Heart left ventricle (tissue), 16 donors: Measurements from ENCODE around the gene CUX1. TPM values are rescaled to one million over a fixed set of nuclear protein-coding genes. Genes with fewer than 3 reads are reported as not detected.
A peak's percentile ranks its signal among the peaks of the same experiment; 100 is the strongest.

Experiments
- ATAC-seq, 4 donors: fragments of 200-7000 bp; cut with Tn5 transposase; one replicate each; pipeline ENCODE4 v1.9.1; 2020 to 2022; ENCODE audit warnings: moderate library complexity in 4 of 4, mild to moderate bottlenecking in 3 of 4, moderate number of reproducible peaks in 1 of 4
- DNase-seq, 5 donors: peaks; one replicate each; pipeline ENCODE4 v3.0.0-alpha.2; 2020
- H3K27ac ChIP-seq, 12 donors: fragments of 200-600 bp; sonication (generic) in 4 of 12; one replicate each; pipeline versions ENCODE4 v1.5.0 to v1.8.0; 2016 to 2022; ENCODE audit warnings: mild to moderate bottlenecking in 2 of 12
- H3K27me3 ChIP-seq, 9 donors: fragments of 200-600 bp; sonication (generic) in 2 of 9; one replicate each; pipeline versions ENCODE4 v1.5.1 to v1.8.0; 2016 to 2022; ENCODE audit warnings: mild to moderate bottlenecking in 3 of 9
- H3K36me3 ChIP-seq, 9 donors: fragments of 200-600 bp; sonication (generic) in 2 of 9; one replicate each; pipeline versions ENCODE4 v1.5.0 to v1.8.0; 2018 to 2022; ENCODE audit warnings: mild to moderate bottlenecking in 2 of 9
- H3K4me1 ChIP-seq, 12 donors: fragments of 200-600 bp; sonication (generic) in 4 of 12; one replicate each; pipeline versions ENCODE4 v1.5.0 to v1.8.0; 2016 to 2022; ENCODE audit warnings: mild to moderate bottlenecking in 3 of 12
- H3K4me3 ChIP-seq, 12 donors: fragments of 200-600 bp; sonication (generic) in 4 of 12; one replicate each; pipeline versions ENCODE4 v1.5.0 to v1.8.0; 2017 to 2022; ENCODE audit warnings: mild to moderate bottlenecking in 9 of 12, moderate library complexity in 4 of 12
- H3K9me3 ChIP-seq, 12 donors: fragments of 200-600 bp; sonication (generic) in 4 of 12; one replicate each; pipeline versions ENCODE4 v1.5.0 to v1.8.0; 2016 to 2022; ENCODE audit warnings: mild to moderate bottlenecking in 1 of 12
- CTCF ChIP-seq, 12 donors: fragments of 200-600 bp; sonication (generic) in 4 of 12; IDR thresholded peaks; one replicate each; pipeline versions ENCODE4 v1.5.0 to v1.8.0; 2018 to 2022; ENCODE audit warnings: antibody characterized with exemption in 12 of 12, mild to moderate bottlenecking in 5 of 12
- POLR2A ChIP-seq, 2 donors: fragments of 450-650 bp; IDR thresholded peaks; one replicate each; pipeline ENCODE4 v1.6.1; 2017; ENCODE audit warnings: antibody characterized with exemption in 2 of 2, mild to moderate bottlenecking in 2 of 2, moderate library complexity in 2 of 2
- WGBS, 4 donors: extraction: QIAGEN DNeasy Blood & Tissue Kit in 2 of 4; methylation state at CpG; one replicate each; pipeline versions ENCODE4 v1.1.5 to v1.1.7; 2013 to 2018; 5-methylcytosine and 5-hydroxymethylcytosine counted together
- intact Hi-C, 10 donors: fragments of 100-400 bp; cut with DNase I; formaldehyde crosslinking; loops; one replicate each; pipeline versions ENCODE4 v1.11.1 to v1.14.2; 2022
- polyA plus RNA-seq, 2 donors: library from polyadenylated mRNA; stranded (reverse); fragments of 200-250 nt; gene quantifications; one replicate each; pipeline ENCODE4 v1.2.3, GENCODE V29; 2013
- total RNA-seq, 9 donors: library from RNA; depleted of rRNA in 2 of 9; stranded (reverse); fragments of >200 nt in 2 of 9; fragmentation: NEBNext Ultra II Directional in 3 of 9; extraction: Animal tissue kit (Norgen Biotek cat#: 25700) in 3 of 9; gene quantifications; one replicate each; pipeline versions ENCODE4 v1.1.0 to v1.2.4, GENCODE V29; 2016 to 2023
- donor health status: ischemic (EF 13 %, LVEDD 7.1; RV severe dilation, severe dysfunction).
- donor health status: healthy with polysubstance abuse.
- donor health status: DM: no; HTN: yes; CAD: no.
- donor health status: DM: no; HTN: no; CAD: no.
- donor health status: ischemic (EF 25% LVEDD 6.9; RV normal size, moderate dysfunction).
- donor health status: ischemic (EF 25% LVEDD 5.7; RV mildly dilated, moderate dysfunction).
- donor health status: healthy.
- donor health status: DM: yes; HTN: yes; CAD: no.
- donor health status: ischemic (EF 35%, LVEDD 5.7; RV mildly dilated, moderate dysfunction).
- donor health status: nonischemic (EF 11% LVEDD 7.7; RV severe dilation, severe dysfunction).
- donor health status: DM: yes; HTN: yes; CAD: no.
- donor health status: PGD.
- donor health status: ischemic (EF 29% LVEDD 5.4; RV normal size, mild dysfunction).
- donor health status: nonischemic (EF 23%, LVEDD 6.1; RV moderate dilation, normal function).

CUX1 gene
- total and polyA plus RNA-seq, 11 donors: 51.9 to 173 (median 122) TPM

- Histone ChIP-seq H3K36me3 (no peaks in the 10 kb centered on the region), H3K9me3 (no peaks in the 10 kb centered on the region), H3K27me3 (no peaks in the 10 kb centered on the region), H3K4me1 (peaks cover 0 to 37% (median 23%) of the 10 kb centered on the region in 12 donors), H3K27ac (peak overlapping the region in 4 of 12 donors; percentile 15 to 32 (median 24)), H3K4me3 (no peak overlapping the region)
- 78 to 81% (median 81%) methylated on average over 11 of the region's 11 CpGs for WGBS, 4 donors
- TF ChIP-seq CTCF (IDR thresholded peaks at IDR 0.05): no peak
- no peak for TF ChIP-seq POLR2A (IDR thresholded peaks at IDR 0.05)
- DNase-seq (no peak), ATAC-seq (peak in 1 of 4 donors; percentile 38)
- intact Hi-C loops: no loop called here
Observed at GRCh38 chr7:101891936-101892640, 74.7 kb downstream of the CUX1 start.

GRCh38 chr7:101893341-101894082 lies 76.1 kb downstream of the CUX1 start:
- Histone ChIP-seq H3K36me3 (no peaks in the 10 kb centered on the region), H3K4me3 (no peak overlapping the region), H3K4me1 (peaks cover 0 to 48% (median 33%) of the 10 kb centered on the region in 12 donors), H3K27ac (peak overlapping the region in 1 of 12 donors; percentile 15), H3K27me3 (no peaks in the 10 kb centered on the region), H3K9me3 (no peaks in the 10 kb centered on the region)
- DNase-seq (no peak), ATAC-seq (no peak)
- intact Hi-C loops: no loop called here
- TF ChIP-seq POLR2A (IDR thresholded peaks at IDR 0.05) (no peak), CTCF (IDR thresholded peaks at IDR 0.05) (no peak)
- WGBS, 4 donors: 91 to 93% (median 91%) methylated on average over 13 of the region's 13 CpGs

GRCh38 chr7:101896316-101896715 lies 78.9 kb downstream of the CUX1 start:
- ATAC-seq (peak in 3 of 4 donors; percentile 35 to 47 (median 43)), DNase-seq (no peak)
- H3K27me3 ChIP-seq: no peaks in the 10 kb centered on the region
- H3K4me3 ChIP-seq: peak overlapping the region in 1 of 12 donors; percentile 14
- intact Hi-C loops: no loop called here
- no peak for TF ChIP-seq CTCF (IDR thresholded peaks at IDR 0.05)
- TF ChIP-seq POLR2A (IDR thresholded peaks at IDR 0.05): no peak
- H3K36me3 ChIP-seq: no peaks in the 10 kb centered on the region
- H3K27ac ChIP-seq: peak overlapping the region in 10 of 12 donors; percentile 9 to 79 (median 44)
- no peaks in the 10 kb centered on the region for H3K9me3 ChIP-seq
- H3K4me1 ChIP-seq: peaks cover 0 to 74% (median 47%) of the 10 kb centered on the region in 12 donors
- 71 to 73% (median 72%) methylated on average over 9 of the region's 9 CpGs for WGBS, 4 donors

- peaks cover 0 to 74% (median 50%) of the 10 kb centered on the region in 12 donors for H3K4me1 ChIP-seq
- peak overlapping the region in 11 of 12 donors; percentile 3 to 79 (median 43) for H3K27ac ChIP-seq
Observed at GRCh38 chr7:101896941-101897340, 79.5 kb downstream of the CUX1 start.

More at GRCh38 chr7:101896941-101897340, 79.5 kb downstream of the CUX1 start:
- TF ChIP-seq CTCF (IDR thresholded peaks at IDR 0.05): no peak
- TF ChIP-seq POLR2A (IDR thresholded peaks at IDR 0.05): no peak
- H3K9me3 ChIP-seq: no peaks in the 10 kb centered on the region
- no peak for ATAC-seq
- H3K4me3 ChIP-seq: no peak overlapping the region
- H3K27me3 ChIP-seq: no peaks in the 10 kb centered on the region
- WGBS, 4 donors: 73 to 81% (median 78%) methylated on average over 7 of the region's 7 CpGs
- DNase-seq: no peak
- intact Hi-C loops: no loop called here
- H3K36me3 ChIP-seq: no peaks in the 10 kb centered on the region
